ENCODE measurements around the gene BMPR1A. TPM values are rescaled to one million over a fixed set of nuclear protein-coding genes. Genes with fewer than 3 reads are reported as not detected.

The BMPR1A gene
- total RNA-seq, 6 donors from 2014 or later: 12.9 to 37.4 (median 30.6) TPM

DNA sequence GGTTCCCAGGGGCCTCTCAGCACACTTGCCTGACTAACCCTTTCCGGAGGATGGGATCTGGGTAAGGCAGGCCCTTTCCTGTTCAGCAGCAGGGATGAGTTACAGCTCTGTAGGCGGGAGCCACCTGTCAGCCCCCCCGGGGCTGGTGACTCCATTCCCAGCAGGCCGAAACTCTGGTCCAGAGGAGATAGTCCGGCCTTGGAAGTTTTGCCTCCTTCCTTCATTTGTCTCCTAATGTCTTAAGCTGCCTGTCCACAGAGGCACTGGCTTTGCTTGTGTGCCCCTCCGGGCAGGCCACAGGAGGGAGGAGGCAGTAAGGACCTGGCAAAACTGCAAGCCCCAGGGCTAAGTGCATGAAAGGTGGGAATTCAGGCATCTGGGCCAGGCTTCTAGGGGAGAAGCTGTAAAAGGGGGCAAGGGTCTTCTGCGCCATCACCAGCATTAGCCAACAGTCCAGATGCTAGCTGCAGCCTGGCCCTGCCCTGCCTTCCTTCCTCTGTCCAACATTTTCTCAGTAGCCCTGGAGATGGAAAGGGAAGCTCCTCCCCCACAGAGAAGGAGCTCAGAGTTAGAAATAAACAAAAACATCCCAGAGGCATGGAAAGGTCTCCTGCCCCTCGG, 213.1 kb downstream of the BMPR1A start:
- no peaks in the 10 kb centered on the region for H3K9me3 ChIP-seq
- DNase-seq: peak in 1 of 2 donors; percentile 21
- H3K4me1 ChIP-seq: peaks cover 38 to 63% (median 51%) of the 10 kb centered on the region in 4 donors
- WGBS, 2 donors: 46 to 66% methylated on average over 7 to 8 of the region's 8 CpGs
- peak overlapping the region; percentile 92 to 98 (median 97) for H3K27ac ChIP-seq
- no peaks in the 10 kb centered on the region for H3K36me3 ChIP-seq
- TF ChIP-seq EP300 (IDR thresholded peaks at IDR 0.05) (no peak), POLR2A (IDR thresholded peaks at IDR 0.05) (no peak), POLR2AphosphoS5 (IDR thresholded peaks at IDR 0.05) (no peak)
- TF ChIP-seq, protein P1, sequence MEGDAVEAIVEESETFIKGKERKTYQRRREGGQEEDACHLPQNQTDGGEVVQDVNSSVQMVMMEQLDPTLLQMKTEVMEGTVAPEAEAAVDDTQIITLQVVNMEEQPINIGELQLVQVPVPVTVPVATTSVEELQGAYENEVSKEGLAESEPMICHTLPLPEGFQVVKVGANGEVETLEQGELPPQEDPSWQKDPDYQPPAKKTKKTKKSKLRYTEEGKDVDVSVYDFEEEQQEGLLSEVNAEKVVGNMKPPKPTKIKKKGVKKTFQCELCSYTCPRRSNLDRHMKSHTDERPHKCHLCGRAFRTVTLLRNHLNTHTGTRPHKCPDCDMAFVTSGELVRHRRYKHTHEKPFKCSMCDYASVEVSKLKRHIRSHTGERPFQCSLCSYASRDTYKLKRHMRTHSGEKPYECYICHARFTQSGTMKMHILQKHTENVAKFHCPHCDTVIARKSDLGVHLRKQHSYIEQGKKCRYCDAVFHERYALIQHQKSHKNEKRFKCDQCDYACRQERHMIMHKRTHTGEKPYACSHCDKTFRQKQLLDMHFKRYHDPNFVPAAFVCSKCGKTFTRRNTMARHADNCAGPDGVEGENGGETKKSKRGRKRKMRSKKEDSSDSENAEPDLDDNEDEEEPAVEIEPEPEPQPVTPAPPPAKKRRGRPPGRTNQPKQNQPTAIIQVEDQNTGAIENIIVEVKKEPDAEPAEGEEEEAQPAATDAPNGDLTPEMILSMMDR (IDR thresholded peaks at IDR 0.05): no peak
- no peaks in the 10 kb centered on the region for H3K27me3 ChIP-seq
- no peak for ATAC-seq (ENCODE audit: low FRiP score in 2 of 2)
- peak overlapping the region; percentile 52 to 64 (median 60) for H3K4me3 ChIP-seq

DNA sequence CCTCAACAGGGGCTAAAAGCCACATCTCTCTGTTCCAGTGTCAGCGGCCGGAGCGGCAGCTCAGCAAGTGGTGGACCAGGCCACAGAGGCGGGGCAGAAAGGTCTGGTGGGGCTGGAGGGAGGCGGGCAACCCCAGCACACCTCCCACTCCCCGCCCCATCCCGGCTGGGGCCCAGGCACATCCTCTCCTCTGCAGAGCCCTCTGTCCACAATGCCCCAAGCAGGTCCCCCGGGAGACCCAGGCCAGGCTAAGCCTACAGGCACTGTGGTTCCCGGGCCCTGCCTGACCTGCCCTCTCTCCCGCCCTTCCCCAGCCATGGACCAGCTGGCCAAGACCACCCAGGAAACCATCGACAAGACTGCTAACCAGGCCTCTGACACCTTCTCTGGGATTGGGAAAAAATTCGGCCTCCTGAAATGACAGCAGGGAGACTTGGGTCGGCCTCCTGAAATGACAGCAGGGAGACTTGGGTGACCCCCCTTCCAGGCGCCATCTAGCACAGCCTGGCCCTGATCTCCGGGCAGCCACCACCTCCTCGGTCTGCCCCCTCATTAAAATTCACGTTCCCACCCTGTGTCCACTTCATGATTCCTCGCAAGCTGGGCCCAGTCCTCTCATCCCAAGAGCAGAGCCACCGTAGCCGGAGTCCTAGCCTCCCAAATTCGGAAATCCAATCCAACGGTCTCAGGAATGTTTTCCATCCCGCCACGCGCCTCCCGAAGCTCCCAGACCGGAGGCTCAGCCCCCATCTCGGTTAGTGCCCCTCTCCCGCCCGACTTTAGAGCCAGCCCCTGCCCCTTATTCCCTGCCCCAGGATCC, 214.0 kb downstream of the BMPR1A start:
- Histone ChIP-seq H3K27me3 (no peaks in the 10 kb centered on the region), H3K27ac (peak overlapping the region; percentile 92 to 98 (median 97)), H3K36me3 (no peaks in the 10 kb centered on the region), H3K4me3 (peak overlapping the region; percentile 40 to 64 (median 57)), H3K4me1 (peaks cover 38 to 63% (median 53%) of the 10 kb centered on the region in 4 donors), H3K9me3 (no peaks in the 10 kb centered on the region)
- DNase-seq (peak; percentile 87 to 91), ATAC-seq (ENCODE audit: low FRiP score in 2 of 2) (peak; percentile 70 to 81)
- TF ChIP-seq, protein P1 (IDR thresholded peaks at IDR 0.05): no peak
- TF ChIP-seq POLR2AphosphoS5 (IDR thresholded peaks at IDR 0.05) (peak; percentile 51 to 88), POLR2A (IDR thresholded peaks at IDR 0.05) (peak in 3 of 4 donors; percentile 58 to 70 (median 62))
- 15% methylated on average over 17 to 22 of the region's 30 CpGs for WGBS, 2 donors

DNA sequence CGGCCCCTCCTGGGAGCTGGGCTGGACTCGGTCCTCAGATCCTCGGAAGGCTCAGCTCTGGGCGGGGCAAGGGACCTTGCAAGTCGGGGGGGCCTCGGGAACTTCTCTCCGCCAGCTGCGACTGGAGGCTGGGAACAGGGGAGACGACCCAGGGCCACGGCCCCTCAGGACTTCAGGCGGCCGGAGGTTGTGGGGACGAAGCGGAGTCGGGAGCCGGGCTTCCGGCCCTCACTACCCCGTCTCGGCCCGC, 214.5 kb downstream of the BMPR1A start:
- no CpG with 5 or more reads among the region's 20 CpGs for WGBS, 2 donors
- H3K4me1 ChIP-seq: peaks cover 38 to 63% (median 53%) of the 10 kb centered on the region in 4 donors

DNA sequence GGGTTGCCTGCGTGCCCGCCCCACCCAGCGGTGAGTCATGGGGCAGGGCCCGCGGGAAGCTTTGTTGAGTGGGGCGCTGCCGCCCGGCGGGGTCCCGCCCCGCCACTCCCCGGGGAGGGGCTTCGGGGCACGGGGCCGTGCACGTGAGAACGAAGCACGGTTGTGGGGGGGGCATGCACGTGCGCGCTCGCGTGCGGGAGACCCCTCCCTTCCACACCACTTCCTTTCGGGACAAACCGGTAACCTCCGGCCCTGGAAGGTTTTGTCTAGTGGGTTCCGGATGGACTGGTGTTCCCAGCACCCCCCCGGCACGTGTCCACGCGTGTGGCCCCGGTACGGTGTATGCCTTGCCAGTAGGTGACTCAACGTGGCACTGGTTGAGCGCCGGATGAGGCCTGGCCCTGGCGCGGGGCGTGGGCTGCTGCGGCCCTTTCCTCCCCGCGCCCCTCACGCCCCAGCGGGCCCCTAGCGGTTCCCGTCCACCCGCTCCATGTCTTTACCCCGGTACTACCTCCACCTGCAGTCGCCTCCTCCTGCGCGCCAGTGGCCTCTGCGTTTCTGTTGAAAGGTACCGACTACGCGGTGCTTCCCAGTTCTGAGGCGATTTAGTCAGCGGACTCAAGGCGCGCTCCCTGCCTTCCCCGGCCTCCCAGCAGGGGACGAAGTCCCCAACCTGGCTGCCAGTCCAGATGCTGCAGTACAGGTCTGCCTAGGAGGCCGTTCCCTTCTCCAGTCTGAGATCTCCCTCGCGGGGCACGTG, 215.0 kb downstream of the BMPR1A start:
- Histone ChIP-seq H3K4me1 (peaks cover 33 to 58% (median 48%) of the 10 kb centered on the region in 4 donors), H3K36me3 (no peaks in the 10 kb centered on the region), H3K9me3 (no peaks in the 10 kb centered on the region), H3K4me3 (peak overlapping the region; percentile 40 to 64 (median 57)), H3K27me3 (no peaks in the 10 kb centered on the region), H3K27ac (peak overlapping the region; percentile 92 to 98 (median 97))
- DNase-seq: peak; percentile 91 to 99
- peak in 3 of 4 donors; percentile 3 to 86 (median 77) for TF ChIP-seq EP300 (IDR thresholded peaks at IDR 0.05)
- TF ChIP-seq POLR2AphosphoS5 (IDR thresholded peaks at IDR 0.05): peak; percentile 80 to 92
- TF ChIP-seq, protein P1 (IDR thresholded peaks at IDR 0.05): peak in 2 of 6 experiments; percentile 4 to 60
- TF ChIP-seq POLR2A (IDR thresholded peaks at IDR 0.05): peak in 1 of 4 donors; percentile 15
- ATAC-seq (ENCODE audit: low FRiP score in 2 of 2): peak; percentile 93
- 35% methylated on average over 21 to 33 of the region's 66 CpGs for WGBS, 2 donors

More for the DNA sequence above, 214.5 kb downstream of the BMPR1A start:
- TF ChIP-seq, protein P1 (IDR thresholded peaks at IDR 0.05): peak in 2 of 6 experiments; percentile 13 to 24
- TF ChIP-seq POLR2AphosphoS5 (IDR thresholded peaks at IDR 0.05) (no peak), EP300 (IDR thresholded peaks at IDR 0.05) (no peak), POLR2A (IDR thresholded peaks at IDR 0.05) (peak; percentile 84 to 98 (median 97))
- no peaks in the 10 kb centered on the region for H3K27me3 ChIP-seq
- H3K27ac ChIP-seq: peak overlapping the region; percentile 92 to 98 (median 97)
- H3K36me3 ChIP-seq: no peaks in the 10 kb centered on the region
- no peak for DNase-seq
- ATAC-seq (ENCODE audit: low FRiP score in 2 of 2): peak in 1 of 2 donors; percentile 12
- H3K4me3 ChIP-seq: peak overlapping the region; percentile 40 to 64 (median 57)
- no peaks in the 10 kb centered on the region for H3K9me3 ChIP-seq
